Measurements from ENCODE around the gene MYO1E. TPM values are rescaled to one million over a fixed set of nuclear protein-coding genes. Genes with fewer than 3 reads are reported as not detected.

The MYO1E gene
- total RNA-seq, 1 donor: 19.9 TPM

- DNase-seq (ENCODE audit: low read depth in 2 of 3, low spot score in 2 of 3): no peak
Measured at GRCh38 chr15:59242649-59243048, 130.0 kb downstream of the MYO1E start.

DNA sequence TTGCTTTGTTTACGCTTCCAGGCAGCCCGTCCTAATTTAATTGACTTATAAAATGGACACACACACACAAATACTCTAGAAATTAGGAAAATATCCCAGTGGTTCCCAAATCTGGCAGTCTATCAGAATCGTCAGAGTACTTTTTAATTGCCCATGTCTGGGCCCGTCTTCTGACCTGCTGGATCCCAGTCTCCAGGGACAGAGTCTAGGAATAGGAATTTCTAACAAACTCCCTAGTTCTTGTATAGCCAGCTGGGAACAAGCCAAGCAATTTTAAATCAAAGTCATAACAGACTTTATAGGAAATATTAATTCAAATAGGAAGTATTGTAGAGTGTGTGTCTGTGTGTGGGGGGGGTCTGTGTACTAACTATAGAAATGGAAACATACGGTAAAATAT lies 132.6 kb downstream of the MYO1E start:
- DNase-seq (ENCODE audit: low read depth in 2 of 3, low spot score in 2 of 3): no peak

DNA sequence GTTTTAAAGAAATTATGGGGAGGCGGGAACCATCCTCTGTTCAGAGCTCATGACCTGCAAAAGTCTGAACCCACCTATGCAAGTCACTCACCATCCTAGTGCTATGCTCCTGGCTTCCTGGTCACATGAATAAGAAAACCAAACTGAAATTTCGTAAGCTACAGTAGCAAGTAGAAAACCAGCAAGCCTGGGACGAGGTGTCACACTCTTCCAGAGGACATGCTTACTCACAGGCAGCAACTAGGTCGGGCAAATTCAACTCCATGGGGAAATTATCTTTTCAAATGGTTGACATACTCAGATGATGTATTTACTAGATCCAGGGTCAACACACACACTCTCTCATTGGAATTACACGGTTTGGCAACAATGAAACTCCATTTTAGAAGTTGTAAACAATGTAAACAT lies 134.7 kb downstream of the MYO1E start:
- no peak for DNase-seq (ENCODE audit: low read depth in 2 of 3, low spot score in 2 of 3)

- DNase-seq (ENCODE audit: low read depth in 2 of 3, low spot score in 2 of 3): peak in 2 of 3 donors; percentile 11 to 28
Measured at GRCh38 chr15:59237119-59237855, 135.4 kb downstream of the MYO1E start.

DNA sequence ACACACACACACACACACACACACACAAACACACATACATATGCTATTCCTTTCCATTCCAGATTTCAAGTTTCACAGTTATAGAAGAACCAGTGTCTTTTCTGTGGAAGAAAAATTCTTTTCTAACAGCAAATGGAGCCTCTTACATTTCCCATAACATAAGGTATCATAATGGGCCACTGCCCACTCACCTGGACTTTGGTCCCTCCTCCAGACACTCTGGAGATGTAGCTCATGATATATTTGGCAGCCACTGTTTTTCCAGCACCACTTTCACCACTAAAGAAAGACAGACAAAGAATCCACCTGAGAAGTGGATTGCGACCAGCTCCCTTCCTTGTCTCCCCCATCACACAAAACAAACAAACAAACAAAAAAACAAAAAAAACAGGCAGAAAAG lies 136.3 kb downstream of the MYO1E start:
- DNase-seq (ENCODE audit: low read depth in 2 of 3, low spot score in 2 of 3): no peak

GRCh38 chr15:59232476-59232875 lies 140.2 kb downstream of the MYO1E start:
- DNase-seq (ENCODE audit: low read depth in 2 of 3, low spot score in 2 of 3): no peak

DNA sequence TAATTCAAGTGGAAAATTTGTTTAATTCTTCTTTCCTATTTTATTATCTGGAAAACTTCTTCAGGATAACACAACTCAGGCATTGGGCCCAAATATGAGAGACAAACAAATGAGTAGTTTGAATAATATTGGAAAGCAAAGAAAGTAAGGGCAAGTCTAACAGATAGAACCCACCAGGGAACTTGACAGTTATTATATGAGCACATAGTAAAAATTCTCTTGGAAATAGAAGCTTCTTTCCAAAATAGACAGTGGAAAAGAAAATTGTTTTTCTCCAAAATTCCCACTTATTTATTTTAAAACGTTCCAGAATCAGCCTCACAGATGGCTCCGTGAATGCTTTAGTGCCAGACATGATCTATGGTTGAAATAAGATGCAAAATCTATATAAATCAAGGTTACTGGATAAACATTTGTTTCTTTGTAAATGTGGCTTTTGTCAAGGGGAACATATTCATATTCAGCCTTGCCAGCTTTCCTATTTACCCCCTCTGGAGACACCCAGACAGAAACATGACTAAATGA lies 142.1 kb downstream of the MYO1E start:
- DNase-seq (ENCODE audit: low read depth in 2 of 3, low spot score in 2 of 3): no peak

DNA sequence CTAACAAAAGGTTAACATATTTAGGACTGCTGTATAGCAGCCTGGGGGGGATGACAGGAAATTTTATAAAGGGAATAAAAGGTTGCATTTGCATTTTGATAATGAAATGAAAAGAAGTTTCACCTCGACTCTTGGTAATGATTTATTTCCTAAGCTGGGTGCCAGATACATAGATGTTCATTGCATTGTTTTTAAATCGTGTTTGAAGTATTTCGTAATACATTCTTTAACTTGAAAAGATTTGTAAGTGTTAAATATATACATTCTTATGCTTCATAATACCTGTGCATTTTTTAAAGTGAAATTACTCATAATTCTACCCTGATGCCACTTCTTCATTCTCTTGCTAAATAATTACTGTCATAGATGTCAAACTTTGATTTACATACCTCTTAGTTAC lies 143.2 kb downstream of the MYO1E start:
- DNase-seq (ENCODE audit: low read depth in 2 of 3, low spot score in 2 of 3): no peak

DNA sequence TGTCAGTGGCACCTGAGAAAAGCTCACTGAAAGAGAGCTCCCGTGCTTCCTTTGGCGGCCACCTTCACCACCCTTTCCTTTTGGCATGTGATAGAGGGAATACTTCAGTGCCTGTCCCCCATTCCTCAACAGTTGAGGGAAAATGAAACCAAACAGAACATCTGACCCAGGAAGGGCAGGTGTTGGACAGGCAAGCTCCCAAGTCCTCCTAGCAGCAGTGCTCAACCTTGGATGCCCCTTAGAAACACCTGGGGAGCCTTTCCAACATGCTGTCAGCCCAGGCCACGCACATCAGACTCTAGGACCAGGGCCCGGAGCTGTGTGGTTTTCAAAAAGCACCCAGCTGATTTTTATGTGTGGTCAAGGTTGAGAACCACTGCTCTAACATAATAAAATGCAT lies 143.7 kb downstream of the MYO1E start:
- no peak for DNase-seq (ENCODE audit: low read depth in 2 of 3, low spot score in 2 of 3)

DNA sequence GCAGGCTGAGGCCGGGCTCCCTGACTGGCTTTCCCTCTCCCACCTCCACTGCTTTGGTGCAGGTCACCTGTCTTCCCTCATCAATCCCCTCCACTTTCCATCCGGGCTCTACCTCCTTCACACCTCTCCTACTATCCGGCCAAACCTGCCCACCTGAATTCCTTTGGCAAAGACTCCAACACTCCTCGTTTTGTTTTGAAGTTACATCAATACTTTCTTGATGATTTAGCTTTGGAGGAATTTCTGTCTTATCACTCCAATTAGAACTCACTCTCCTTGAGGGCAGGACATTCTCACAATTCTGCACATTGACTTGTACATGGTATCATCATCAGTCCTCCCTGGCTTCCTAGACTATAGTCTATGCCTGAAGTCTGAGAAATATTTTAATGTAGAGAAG lies 145.7 kb downstream of the MYO1E start:
- no peak for DNase-seq (ENCODE audit: low read depth in 2 of 3, low spot score in 2 of 3)

DNA sequence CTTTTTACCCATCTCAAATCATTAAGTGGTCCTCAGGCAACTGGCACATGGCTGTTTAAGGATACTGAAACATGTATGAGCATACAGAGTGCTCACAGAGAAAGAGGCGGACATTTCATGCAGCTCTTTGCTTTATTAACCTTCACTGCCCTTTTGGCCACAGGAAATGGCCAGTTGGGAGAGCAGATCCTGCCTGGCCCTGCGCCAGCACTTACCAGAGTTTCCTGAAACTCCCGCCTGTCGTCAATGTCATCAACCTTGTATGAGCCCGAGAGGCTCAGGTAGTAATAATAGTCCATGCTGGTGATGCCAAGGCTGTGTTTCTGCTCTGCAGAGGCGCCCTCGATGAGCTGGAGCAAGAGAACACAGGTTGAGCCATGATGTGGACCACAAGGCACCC lies 148.2 kb downstream of the MYO1E start:
- DNase-seq (ENCODE audit: low read depth in 2 of 3, low spot score in 2 of 3): no peak

DNA sequence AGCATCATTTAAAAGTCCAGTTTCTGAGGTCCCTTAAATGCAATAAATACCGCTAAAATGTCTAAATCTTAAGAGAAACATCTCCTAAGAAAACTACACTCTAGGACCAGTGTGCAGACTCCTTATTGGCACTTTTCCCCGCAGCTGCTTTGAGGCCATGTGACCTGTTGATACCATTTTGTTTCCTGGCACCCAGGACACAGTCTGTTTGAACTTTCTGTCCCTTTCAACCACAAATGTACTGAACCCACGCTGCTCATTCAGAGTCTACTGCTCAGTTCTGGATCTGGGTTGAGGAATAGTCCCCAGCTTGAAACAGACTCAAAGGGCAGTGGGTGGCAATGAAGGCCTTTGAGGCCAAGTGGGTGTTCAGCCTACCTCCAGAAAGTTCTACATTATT lies 148.9 kb downstream of the MYO1E start:
- DNase-seq (ENCODE audit: low read depth in 2 of 3, low spot score in 2 of 3): no peak

DNA sequence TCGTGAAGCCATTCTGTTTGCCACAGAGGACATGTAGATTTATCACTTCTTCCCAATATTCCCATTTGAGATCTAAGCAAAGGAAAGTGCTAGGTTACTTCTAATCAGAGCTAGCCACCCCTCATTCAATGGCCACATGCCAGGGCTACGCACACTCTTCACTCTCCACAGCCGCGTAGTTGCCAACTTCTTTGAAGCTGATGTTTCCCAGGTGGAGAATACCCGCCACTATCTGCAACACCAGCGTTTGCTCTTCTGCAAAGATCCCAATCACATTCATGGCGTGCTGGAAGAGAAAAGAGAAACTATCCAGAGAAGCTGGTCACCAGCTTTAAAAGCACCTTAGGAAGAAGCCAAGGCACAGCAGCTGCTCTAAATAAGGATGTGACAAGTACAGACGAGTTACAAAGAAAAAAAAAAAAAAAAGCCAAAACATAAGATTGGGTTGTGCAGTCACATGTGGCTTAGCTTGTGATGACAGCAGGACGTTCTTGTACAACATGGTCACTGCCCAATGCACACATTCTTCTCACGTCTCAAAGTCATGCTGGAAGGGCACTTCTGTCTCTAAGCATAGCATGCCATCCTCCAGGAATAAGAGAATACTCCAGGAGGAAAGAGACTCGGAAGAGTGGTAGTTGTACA lies 149.6 kb downstream of the MYO1E start:
- no peak for DNase-seq (ENCODE audit: low read depth in 2 of 3, low spot score in 2 of 3)

DNA sequence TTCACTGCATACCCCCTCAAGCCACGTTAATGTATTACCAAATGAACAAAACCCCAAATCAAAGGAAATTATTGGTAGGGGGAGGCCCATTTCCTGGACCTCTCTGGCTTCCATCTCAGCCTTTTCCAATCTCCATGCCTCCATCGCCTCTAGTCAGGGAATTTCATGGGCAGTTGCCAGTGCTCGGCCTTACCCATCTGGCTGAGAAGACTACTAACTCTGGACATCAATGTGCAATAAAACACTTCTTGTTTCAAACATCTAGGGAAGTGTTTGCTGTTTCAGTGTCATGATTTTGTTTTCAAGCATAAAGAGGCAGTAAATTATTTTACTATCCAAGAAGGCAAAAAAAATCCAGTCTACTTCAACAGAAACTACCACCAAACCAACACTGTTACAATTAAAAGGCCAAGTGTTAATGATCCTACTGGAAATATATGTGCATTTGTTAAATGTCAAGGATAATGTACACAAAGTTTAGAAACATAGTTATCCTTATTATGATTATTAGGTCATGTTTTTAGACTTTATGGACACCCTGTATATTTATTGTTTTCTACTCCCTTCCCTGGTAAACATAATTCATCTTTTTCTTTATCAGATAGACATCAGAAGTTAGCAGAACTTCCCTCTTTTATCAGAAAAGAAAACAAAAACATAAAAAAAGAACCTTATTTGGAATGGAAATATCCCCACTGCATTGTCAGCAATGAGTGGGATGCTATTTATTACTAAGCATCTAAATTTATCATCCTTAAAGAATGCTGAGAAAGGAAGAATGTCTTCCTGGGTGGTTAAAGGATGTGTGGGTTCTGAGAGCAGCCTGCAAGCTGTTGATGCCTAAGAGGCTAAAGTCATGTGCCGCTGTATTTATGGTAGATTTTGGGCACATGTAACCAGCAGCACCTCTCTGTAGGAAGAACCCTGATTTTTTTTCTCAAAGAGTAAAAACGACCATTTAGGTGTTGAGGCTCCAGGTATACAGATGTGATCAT lies 150.9 kb downstream of the MYO1E start:
- DNase-seq (ENCODE audit: low read depth in 2 of 3, low spot score in 2 of 3): no peak

- no peak for DNase-seq (ENCODE audit: low read depth in 2 of 3, low spot score in 2 of 3)
Measured at GRCh38 chr15:59218710-59219109, 154.0 kb downstream of the MYO1E start.

DNA sequence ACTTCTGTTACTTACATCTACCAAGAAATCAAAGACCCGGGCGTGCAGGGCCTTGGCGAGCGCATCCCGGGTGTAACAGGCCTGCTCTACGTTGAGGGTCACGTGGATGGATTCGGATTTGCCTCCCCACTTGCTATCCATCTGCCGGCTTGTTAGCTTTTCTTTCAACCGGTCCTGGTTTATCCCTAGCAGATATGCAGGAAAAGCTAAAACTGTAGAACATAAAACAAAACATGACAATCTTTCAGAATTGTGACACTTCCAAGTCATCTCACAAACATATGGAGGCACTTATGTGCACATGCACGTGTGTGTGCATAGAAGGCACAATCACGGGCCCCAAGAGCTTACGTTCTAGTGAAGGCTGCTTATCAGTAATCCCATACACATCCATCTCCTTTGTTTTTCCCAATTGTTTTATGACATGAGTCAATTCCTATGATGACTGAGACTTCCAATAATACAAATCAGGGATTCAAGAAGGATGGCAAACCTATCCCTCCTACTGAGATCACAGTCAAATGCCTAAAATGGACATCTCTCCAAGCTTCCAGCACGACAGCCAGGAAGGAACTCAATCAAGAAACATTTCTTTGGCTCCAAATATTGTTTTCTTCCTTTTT lies 154.7 kb downstream of the MYO1E start:
- DNase-seq (ENCODE audit: low read depth in 2 of 3, low spot score in 2 of 3): no peak

GRCh38 chr15:59216911-59217310 lies 155.8 kb downstream of the MYO1E start:
- no peak for DNase-seq (ENCODE audit: low read depth in 2 of 3, low spot score in 2 of 3)

GRCh38 chr15:59210186-59210585 lies 162.5 kb downstream of the MYO1E start:
- DNase-seq (ENCODE audit: low read depth in 2 of 3, low spot score in 2 of 3): no peak

- DNase-seq (ENCODE audit: low read depth in 2 of 3, low spot score in 2 of 3): no peak
Measured at GRCh38 chr15:59208613-59209249, 163.9 kb downstream of the MYO1E start.

- no peak for DNase-seq (ENCODE audit: low read depth in 2 of 3, low spot score in 2 of 3)
Measured at GRCh38 chr15:59206623-59207183, 166.0 kb downstream of the MYO1E start, which contains the start of gene LDHAL6B. TSS of gene LDHAL6B (plus strand) at chr15:59206843. CDS start at chr15:59206941, 98 bp downstream.

All from hematopoietic multipotent progenitor cell (in vitro differentiated cells).